SK-N-DZ (cell line): Measurements from ENCODE around the gene PACSIN1.
A peak's percentile ranks its signal among the peaks of the same experiment; 100 is the strongest.
"Not testable (repeated sequence)": the region's sequence is repeated elsewhere in the genome, so short reads cannot be mapped to it uniquely, and the experiment has no call there.

ENCODE experiments used
- DNase-seq: peaks from one replicate; pipeline ENCODE4 v3.0.0-alpha.2; 2015; ENCODE audit warnings: low spot score

The PACSIN1 gene

DNA sequence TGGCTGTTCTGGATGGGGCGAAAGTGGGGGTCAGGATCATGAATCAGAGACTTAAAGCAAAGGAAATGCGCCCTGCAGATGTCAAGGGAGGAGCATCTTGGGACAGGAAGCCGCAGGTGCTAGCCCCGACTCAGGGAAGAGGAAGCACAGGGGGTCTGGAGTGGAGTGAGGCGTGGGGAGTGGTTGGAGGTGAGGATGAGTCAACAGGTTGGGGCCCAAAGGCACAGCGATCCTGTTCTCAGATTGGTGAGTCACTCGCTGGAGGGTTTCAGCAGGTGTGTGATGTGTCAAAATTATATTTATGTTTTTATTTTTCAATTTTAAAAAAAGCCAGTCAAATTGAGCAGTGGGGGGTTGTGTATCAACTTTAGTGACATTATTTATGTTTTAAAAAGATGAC, 19.0 kb downstream of the PACSIN1 start:
- no peak for DNase-seq

GRCh38 chr6:34485321-34486060, 19.6 kb downstream of the PACSIN1 start:
- DNase-seq, result no peak

- DNase-seq, result no peak
Observed at GRCh38 chr6:34486106-34486740, 20.3 kb downstream of the PACSIN1 start.

GRCh38 chr6:34486886-34487285, 21.0 kb downstream of the PACSIN1 start:
- DNase-seq, result not testable (repeated sequence)

GRCh38 chr6:34487536-34487935, 21.7 kb downstream of the PACSIN1 start:
- no peak for DNase-seq

GRCh38 chr6:34489207-34489805, 23.4 kb downstream of the PACSIN1 start:
- DNase-seq, result no peak

DNA sequence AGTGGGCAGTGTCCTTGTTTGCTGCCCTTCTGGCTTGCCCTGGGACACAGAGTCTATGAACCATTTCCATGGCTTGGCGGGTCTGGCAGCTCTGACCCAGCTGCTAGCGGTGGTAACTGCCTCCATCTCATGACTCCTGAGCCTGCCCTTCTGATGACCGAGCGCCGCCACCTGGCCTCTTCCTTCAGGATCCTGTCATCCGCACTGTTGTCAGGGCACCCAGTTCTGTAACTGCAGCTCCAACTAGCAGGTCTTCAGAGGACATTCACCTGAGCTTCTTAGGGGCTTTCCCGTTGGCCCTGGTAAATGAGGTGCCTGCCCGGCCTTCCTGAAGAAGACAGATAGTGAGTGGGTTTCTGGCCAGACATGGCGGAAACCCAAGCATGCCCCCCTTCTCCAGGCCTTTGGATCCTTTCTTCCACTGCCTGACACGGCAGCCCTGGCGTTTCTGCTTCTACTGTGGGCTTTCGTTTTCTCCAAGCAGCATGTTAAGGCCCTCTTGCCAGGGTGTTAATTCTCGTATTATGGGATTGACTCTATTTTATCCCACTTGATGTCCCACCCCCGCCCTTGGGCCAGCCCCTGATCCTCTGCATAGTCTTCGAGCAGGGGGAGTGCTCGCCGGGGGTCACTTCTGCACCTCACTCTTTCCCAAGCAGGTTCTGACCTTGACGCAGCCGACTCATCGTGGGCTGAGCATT, 24.7 kb downstream of the PACSIN1 start:
- DNase-seq, result no peak

GRCh38 chr6:34491091-34491430, 25.2 kb downstream of the PACSIN1 start:
- no peak for DNase-seq

DNA sequence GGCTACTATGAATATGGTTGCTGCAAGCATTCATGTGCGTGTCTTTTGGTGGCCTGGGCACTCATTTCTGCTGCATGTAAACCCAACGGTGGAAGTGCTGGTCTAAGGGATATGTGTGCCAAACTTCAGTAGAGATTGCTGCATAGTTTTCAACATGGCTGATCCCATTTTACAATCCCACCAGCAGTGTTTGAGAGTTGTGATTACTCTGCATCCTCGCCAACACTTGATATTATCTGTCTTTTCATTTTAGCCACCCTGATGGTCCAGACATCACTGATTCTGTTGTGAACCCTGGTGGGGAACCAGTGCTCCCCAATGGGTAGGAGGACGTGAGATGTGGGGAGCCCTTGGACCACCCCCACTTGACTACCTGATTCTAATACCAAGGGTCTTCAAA, 27.5 kb downstream of the PACSIN1 start:
- no peak for DNase-seq

- DNase-seq, result no peak
Observed at GRCh38 chr6:34494973-34495372, 29.1 kb downstream of the PACSIN1 start.

GRCh38 chr6:34496103-34496685, 30.3 kb downstream of the PACSIN1 start:
- no peak for DNase-seq

DNA sequence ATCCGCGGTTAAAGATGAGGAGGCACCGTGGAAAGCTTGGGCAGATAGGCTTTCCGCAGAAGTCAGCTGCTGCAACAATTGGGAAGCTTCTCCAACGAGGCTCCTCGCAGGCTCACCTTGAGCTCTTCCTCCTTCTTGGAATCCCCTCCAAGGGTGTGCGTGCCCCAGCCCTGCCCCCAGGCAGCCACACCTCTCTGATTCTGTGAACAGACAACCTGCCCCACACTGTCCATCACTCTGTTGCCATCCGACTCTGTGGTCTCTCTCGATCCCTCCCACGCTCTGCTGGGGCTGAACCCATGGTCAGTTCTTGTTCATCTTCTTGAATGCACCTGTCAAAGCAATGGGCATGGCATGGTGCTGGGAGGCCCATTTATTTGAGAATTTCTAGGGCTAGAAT, 31.5 kb downstream of the PACSIN1 start:
- DNase-seq, result no peak

DNA sequence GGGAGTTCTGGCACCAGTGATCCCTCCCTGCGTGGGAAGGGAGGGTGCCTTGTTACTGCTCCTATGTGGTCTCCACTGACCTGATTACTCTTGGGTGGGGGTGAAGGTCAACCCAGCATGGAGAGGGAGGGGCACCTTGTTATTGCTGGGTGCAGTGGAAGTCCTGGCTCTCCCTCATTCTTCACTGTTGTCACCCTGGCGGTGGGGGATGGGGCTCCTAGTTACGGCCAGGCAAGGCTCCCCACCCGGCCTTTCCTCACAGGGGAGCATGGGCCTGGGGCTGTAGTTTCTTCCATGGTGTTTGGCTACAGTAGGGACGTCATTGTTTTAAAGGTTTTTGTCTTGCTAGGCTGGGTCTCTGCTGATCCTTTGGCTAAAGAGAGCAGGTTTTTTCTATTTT, 40.8 kb downstream of the PACSIN1 start:
- DNase-seq, result no peak

GRCh38 chr6:34508425-34508824, 42.5 kb downstream of the PACSIN1 start:
- no peak for DNase-seq

DNA sequence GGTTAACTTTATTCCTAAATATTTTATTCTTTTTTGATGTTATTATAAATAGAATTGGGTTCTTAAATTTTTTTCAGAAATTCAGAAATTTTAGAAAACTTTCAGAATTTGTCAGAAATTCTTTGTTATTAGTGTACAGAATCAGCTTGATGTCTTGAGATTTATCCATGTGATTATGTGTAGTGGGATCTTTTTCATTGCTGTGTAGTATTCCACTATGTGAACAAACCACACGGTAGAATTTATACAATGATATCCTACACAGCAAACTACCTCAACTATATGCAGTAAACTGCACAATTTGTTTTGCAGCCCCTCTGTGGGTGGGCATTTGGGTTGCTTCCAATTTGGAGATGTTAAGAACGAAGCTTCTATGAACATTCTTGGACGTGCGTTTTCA, 43.9 kb downstream of the PACSIN1 start:
- DNase-seq, result no peak

GRCh38 chr6:34510299-34510698, 44.4 kb downstream of the PACSIN1 start:
- no peak for DNase-seq

- no peak for DNase-seq
Observed at GRCh38 chr6:34511214-34511914, 45.5 kb downstream of the PACSIN1 start.

DNA sequence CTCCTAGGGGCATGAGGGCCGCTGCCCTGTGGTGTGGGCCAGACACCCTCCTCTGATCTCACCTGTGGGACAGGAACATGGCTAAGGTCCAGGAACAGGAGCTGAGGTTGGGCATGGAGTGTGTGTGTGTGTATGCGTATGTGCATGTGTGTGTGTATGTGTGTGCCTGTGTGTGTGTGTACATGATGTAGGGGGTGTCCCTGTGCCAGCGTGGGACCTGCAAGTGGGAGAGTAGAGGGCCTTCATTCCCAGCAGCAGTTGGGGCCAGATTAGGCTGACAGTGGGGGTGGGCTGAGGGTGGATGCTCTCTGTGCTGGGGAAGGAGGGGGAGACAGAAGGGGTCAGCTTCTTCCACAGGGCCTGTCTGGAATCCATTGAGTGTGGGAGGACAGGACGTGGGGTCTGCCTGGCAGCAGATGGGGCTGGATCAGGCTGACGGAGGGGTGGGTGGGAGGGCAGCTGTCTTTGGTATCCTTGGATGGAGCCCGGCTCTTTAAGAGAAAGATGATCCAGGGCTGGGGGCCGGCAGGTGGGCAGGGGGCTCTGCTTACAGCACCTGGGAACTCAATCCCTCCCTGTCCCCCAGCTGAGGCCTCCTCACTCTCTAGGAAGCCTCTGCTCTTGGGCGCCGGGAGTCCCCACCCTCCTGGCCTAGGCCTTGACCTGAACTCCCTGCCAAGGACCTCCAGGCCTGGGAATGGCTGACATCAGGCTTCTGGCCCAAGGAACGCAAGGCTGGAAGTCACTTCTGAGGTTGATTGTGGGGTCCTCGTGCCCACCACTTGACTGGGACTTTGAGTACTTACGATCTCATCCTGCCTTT, 46.2 kb downstream of the PACSIN1 start:
- DNase-seq, result no peak

DNA sequence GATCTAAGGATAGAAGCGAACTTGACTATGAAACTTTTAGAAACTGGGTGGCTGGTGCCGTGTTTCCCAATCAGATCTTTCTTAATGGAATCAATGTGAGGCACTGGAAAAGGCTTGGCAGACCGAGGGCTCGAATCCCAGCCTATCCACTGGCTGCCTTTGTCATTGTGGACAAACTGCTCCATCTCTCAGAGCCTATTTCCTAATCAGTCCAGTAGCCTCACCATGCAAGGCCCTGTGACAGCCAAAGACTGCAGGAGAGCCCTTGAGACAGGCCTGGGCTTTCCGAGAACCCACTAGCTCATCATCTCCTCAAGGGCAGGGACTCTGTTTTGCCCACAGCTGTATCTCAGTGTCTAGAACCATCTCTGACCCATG, 46.9 kb downstream of the PACSIN1 start:
- DNase-seq, result no peak

GRCh38 chr6:34513646-34514045, 47.8 kb downstream of the PACSIN1 start:
- DNase-seq, result peak; percentile 44

DNA sequence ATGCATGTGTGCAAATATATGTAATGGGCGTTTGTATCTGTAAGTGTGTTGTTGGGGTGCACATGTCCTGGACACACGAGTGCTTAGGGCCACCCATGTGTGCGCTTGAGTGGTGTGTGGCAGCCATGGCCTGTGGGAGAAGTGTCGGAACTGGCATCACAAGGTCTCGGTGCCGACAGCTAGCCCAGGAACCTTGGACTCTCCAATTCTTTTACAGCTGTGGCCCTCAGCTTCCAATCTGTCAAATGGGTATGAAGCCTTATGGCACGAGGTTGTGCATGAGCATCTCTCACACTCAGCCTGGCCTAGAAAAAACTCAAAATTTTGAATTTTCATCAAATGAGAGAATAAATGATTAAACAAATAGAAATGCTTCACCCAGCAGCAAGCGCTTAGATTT, 48.2 kb downstream of the PACSIN1 start:
- no peak for DNase-seq
